SK-N-SH (cell line): ENCODE results near the gene LTBP2. TPM values are rescaled to one million over a fixed set of nuclear protein-coding genes. Genes with fewer than 3 reads are reported as not detected.

ENCODE experiments used
- CTCF ChIA-PET: fragments of 300-600, 350-600 bp; formaldehyde crosslinking; extraction: SDS; loops from one replicate; lab custom pipeline; 2021; lab: Yijun Ruan, JAX
- POLR2A ChIA-PET: fragments of 350-600 bp; sonication (Branson Sonifier 250); formaldehyde crosslinking; extraction: SDS; loops from one replicate; lab custom pipeline; 2020; ENCODE audit warnings: antibody characterized with exemption, inconsistent platforms; lab: Yijun Ruan, JAX
- DNase-seq: peaks from one replicate; pipeline ENCODE4 v3.0.0; 2012
- H2AFZ ChIP-seq: fragments of 200-600 bp; sonication (generic); 2 replicates; pipeline ENCODE4 v1.8.1; 2016; ENCODE audit warnings: antibody characterized with exemption, mild to moderate bottlenecking, low read depth
- H3F3A ChIP-seq: fragments of 200-600 bp; sonication (generic); replicated peaks from 2 replicates; pipeline ENCODE3; 2016; ENCODE audit warnings: antibody characterized with exemption, mild to moderate bottlenecking; ENCODE audit not compliant: insufficient read depth
- H3K27ac ChIP-seq, 2 experiments: fragments of 200-500 bp in 1 of 2; fragments of 200-600 bp in 1 of 2; sonication (Bioruptor generic) in 1 of 2; sonication (generic), shearing (Covaris generic) in 1 of 2; 2 replicates each; pipeline versions ENCODE4 v1.5.1 to v1.6.1; 2014 to 2016; ENCODE audit warnings: low read depth in 2 of 2, inconsistent platforms in 1 of 2, low read length in 1 of 2, mild to moderate bottlenecking in 1 of 2, mixed read lengths in 1 of 2
- H3K27me3 ChIP-seq: fragments of 200-600 bp; sonication (generic), shearing (Covaris generic); 2 replicates; pipeline ENCODE4 v1.6.1; 2016; ENCODE audit warnings: mixed run types; ENCODE audit not compliant: insufficient read depth
- H3K36me3 ChIP-seq, 2 experiments: fragments of 200-500 bp in 1 of 2; fragments of 200-600 bp in 1 of 2; sonication (Bioruptor generic) in 1 of 2; sonication (generic) in 1 of 2; replicated peaks in 1 of 2; 2 replicates each; pipeline versions ENCODE3 to v1.5.1; 2014 to 2016; ENCODE audit warnings: low read length in 1 of 2, mild to moderate bottlenecking in 1 of 2; ENCODE audit not compliant: insufficient read depth in 2 of 2, control insufficient read depth in 1 of 2
- H3K4me1 ChIP-seq, 2 experiments: fragments of 200-500 bp in 1 of 2; fragments of 200-600 bp in 1 of 2; sonication (Bioruptor generic) in 1 of 2; sonication (generic), shearing (Covaris generic) in 1 of 2; 2 replicates each; pipeline versions ENCODE4 v1.5.1 to v1.6.1; 2014 to 2016; ENCODE audit warnings: low read depth in 1 of 2, low read length in 1 of 2, mixed run types in 1 of 2; ENCODE audit not compliant: insufficient read depth in 2 of 2, control insufficient read depth in 1 of 2
- H3K4me2 ChIP-seq: fragments of 200-600 bp; sonication (generic), shearing (Covaris generic); 2 replicates; pipeline ENCODE4 v1.6.1; 2017; ENCODE audit warnings: mixed run types
- H3K4me3 ChIP-seq, 2 experiments: fragments of 200-500 bp in 1 of 2; fragments of 200-600 bp in 1 of 2; sonication (Bioruptor generic) in 1 of 2; sonication (generic), shearing (Covaris generic) in 1 of 2; 2 replicates each; pipeline versions ENCODE4 v1.5.1 to v1.8.1; 2014 to 2016; ENCODE audit warnings: low read depth in 2 of 2, inconsistent platforms in 1 of 2, low read length in 1 of 2, mild to moderate bottlenecking in 1 of 2, mixed read lengths in 1 of 2, moderate library complexity in 1 of 2
- H3K79me2 ChIP-seq: fragments of 200-600 bp; sonication (generic); 2 replicates; pipeline ENCODE4 v1.8.1; 2017; ENCODE audit warnings: mild to moderate bottlenecking; ENCODE audit not compliant: insufficient read depth
- H3K9ac ChIP-seq: fragments of 200-600 bp; sonication (generic); 2 replicates; pipeline ENCODE4 v1.6.1; 2017; ENCODE audit warnings: mixed run types
- H3K9me2 ChIP-seq: fragments of 200-600 bp; sonication (generic); 2 replicates; pipeline ENCODE4 v1.6.1; 2017; ENCODE audit warnings: mixed run types
- H3K9me3 ChIP-seq: fragments of 200-600 bp; sonication (generic); 2 replicates; pipeline ENCODE4 v1.6.1; 2017; ENCODE audit warnings: mixed run types, mild to moderate bottlenecking, moderate library complexity
- H4K20me1 ChIP-seq: fragments of 200-600 bp; sonication (generic); 2 replicates; pipeline ENCODE4 v1.6.1; 2017; ENCODE audit warnings: mild to moderate bottlenecking, mixed run types; ENCODE audit not compliant: insufficient read depth
- CHD2 ChIP-seq: fragments of 150-350 bp; IDR thresholded peaks from 2 replicates; pipeline ENCODE4 v1.6.1; 2018; ENCODE audit warnings: low read length; ENCODE audit not compliant: partially characterized antibody
- CTCF ChIP-seq: fragments of 200-600 bp; sonication (generic); IDR thresholded peaks from 2 replicates; pipeline ENCODE4 v1.6.1; 2017; ENCODE audit warnings: antibody characterized with exemption, mild to moderate bottlenecking, moderate library complexity
- ELF1 ChIP-seq: IDR thresholded peaks from 2 replicates; pipeline ENCODE4 v1.4.0; 2012
- JUND ChIP-seq: IDR thresholded peaks from 2 replicates; pipeline ENCODE4 v1.4.0; 2012
- MEF2A ChIP-seq: IDR thresholded peaks from 2 replicates; pipeline ENCODE4 v1.4.0; 2012; ENCODE audit warnings: low read depth, borderline replicate concordance
- NRF1 ChIP-seq: IDR thresholded peaks from 2 replicates; pipeline ENCODE4 v1.6.1; 2012; ENCODE audit warnings: low read depth, mild to moderate bottlenecking, low read length
- PBX3 ChIP-seq: IDR thresholded peaks from 2 replicates; pipeline ENCODE4; 2012
- RFX5 ChIP-seq: IDR thresholded peaks from 2 replicates; pipeline ENCODE4 v1.6.1; 2012; ENCODE audit warnings: mild to moderate bottlenecking, improper control_type of control experiment, low read length
- SIN3A ChIP-seq: IDR thresholded peaks from 2 replicates; pipeline ENCODE4 v1.6.1; 2012; ENCODE audit warnings: low read depth, mild to moderate bottlenecking, low read length, moderate library complexity, borderline replicate concordance
- TAF1 ChIP-seq: IDR thresholded peaks from 2 replicates; pipeline ENCODE4 v1.6.1; 2012; ENCODE audit warnings: low read depth, mild to moderate bottlenecking, low read length, moderate library complexity, borderline replicate concordance
- TEAD4 ChIP-seq: IDR thresholded peaks from 2 replicates; pipeline ENCODE4 v1.4.0; 2012; ENCODE audit warnings: mild to moderate bottlenecking, borderline replicate concordance; ENCODE audit not compliant: insufficient read depth
- ZBTB33 ChIP-seq: IDR thresholded peaks from 2 replicates; pipeline ENCODE4 v1.4.0; 2012; ENCODE audit warnings: low read depth, borderline replicate concordance
- WGBS: methylation state at CpG from one replicate; pipeline ENCODE4 v1.1.6; 2017; ENCODE audit warnings: low lambda C conversion rate; 5-methylcytosine and 5-hydroxymethylcytosine counted together
- polyA plus RNA-seq, 3 experiments: library from polyadenylated mRNA; depleted of rRNA; stranded (reverse); fragments of >200 nt; gene quantifications; 2 replicates each; pipeline ENCODE4 v1.2.3, GENCODE V29; 2012
- TF ChIP-seq, protein P1 (sequence below): IDR thresholded peaks from 2 replicates; pipeline ENCODE4 v1.6.1; 2012; ENCODE audit warnings: mild to moderate bottlenecking, low read depth, low read length, moderate library complexity
- TF ChIP-seq, protein P2 (sequence below): IDR thresholded peaks from 2 replicates; pipeline ENCODE4 v1.4.0; 2012; ENCODE audit warnings: low read depth, borderline replicate concordance

The LTBP2 gene
- polyA plus RNA-seq, 1 of the 3 experiments (the other 2 are of a cell fraction), result 58.8 TPM

DNA sequence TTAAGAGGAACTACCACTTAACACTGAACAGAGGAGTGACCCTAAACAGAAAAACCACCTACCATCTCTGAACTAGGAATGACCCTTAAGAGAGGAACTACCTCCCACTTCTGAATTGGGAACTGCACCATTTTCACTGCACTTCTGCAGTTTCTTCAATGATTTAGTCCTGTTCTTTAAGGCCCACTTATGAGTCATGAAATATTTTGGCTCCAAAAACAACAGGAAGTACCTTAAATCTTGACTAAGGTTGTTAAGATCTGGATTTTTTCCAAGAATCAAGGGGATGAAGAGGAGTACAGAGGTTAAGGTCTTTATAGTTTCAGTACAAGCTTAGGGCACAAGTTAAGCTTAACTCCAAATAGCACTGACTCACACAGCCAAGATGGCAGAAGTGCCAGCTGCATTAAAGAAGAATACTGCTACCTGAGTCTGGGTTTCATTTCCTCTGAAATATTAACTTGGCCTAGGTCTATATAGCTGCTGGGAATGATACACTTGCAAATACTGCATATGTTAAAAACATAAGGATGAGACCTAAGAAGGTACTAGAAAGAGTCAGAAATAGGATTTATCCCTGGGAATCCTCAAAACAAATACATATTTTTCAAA lies 123.1 kb downstream of the LTBP2 start (continued):
- TF ChIP-seq CTCF (no peak), PBX3 (peak; percentile 33; the same call in 1 of the 2 replicates), JUND (peak; percentile 56), SIN3A (no peak), NRF1 (no peak)
- TF ChIP-seq, protein P1, sequence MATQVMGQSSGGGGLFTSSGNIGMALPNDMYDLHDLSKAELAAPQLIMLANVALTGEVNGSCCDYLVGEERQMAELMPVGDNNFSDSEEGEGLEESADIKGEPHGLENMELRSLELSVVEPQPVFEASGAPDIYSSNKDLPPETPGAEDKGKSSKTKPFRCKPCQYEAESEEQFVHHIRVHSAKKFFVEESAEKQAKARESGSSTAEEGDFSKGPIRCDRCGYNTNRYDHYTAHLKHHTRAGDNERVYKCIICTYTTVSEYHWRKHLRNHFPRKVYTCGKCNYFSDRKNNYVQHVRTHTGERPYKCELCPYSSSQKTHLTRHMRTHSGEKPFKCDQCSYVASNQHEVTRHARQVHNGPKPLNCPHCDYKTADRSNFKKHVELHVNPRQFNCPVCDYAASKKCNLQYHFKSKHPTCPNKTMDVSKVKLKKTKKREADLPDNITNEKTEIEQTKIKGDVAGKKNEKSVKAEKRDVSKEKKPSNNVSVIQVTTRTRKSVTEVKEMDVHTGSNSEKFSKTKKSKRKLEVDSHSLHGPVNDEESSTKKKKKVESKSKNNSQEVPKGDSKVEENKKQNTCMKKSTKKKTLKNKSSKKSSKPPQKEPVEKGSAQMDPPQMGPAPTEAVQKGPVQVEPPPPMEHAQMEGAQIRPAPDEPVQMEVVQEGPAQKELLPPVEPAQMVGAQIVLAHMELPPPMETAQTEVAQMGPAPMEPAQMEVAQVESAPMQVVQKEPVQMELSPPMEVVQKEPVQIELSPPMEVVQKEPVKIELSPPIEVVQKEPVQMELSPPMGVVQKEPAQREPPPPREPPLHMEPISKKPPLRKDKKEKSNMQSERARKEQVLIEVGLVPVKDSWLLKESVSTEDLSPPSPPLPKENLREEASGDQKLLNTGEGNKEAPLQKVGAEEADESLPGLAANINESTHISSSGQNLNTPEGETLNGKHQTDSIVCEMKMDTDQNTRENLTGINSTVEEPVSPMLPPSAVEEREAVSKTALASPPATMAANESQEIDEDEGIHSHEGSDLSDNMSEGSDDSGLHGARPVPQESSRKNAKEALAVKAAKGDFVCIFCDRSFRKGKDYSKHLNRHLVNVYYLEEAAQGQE, result no peak

- 91% methylated on average over 3 of the region's 3 CpGs for WGBS
- POLR2A ChIA-PET, result no interaction called here
- peaks cover 26% of the 10 kb centered on the region for H3K79me2 ChIP-seq
- TF ChIP-seq CHD2 (no peak), ELF1 (no peak), SIN3A (no peak), PBX3 (no peak), RFX5 (no peak), MEF2A (no peak), TAF1 (no peak), TEAD4 (no peak), ZBTB33 (no peak), JUND (no peak)
- TF ChIP-seq, protein P1, result no peak
- TF ChIP-seq, protein P2, sequence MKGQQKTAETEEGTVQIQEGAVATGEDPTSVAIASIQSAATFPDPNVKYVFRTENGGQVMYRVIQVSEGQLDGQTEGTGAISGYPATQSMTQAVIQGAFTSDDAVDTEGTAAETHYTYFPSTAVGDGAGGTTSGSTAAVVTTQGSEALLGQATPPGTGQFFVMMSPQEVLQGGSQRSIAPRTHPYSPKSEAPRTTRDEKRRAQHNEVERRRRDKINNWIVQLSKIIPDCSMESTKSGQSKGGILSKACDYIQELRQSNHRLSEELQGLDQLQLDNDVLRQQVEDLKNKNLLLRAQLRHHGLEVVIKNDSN, result no peak
Measured at GRCh38 chr14:74486164-74486563, 125.9 kb downstream of the LTBP2 start.

More at GRCh38 chr14:74486164-74486563, 125.9 kb downstream of the LTBP2 start:
- Histone ChIP-seq H3K27me3 (no peaks in the 10 kb centered on the region), H3K36me3 (peaks cover 27 to 32% of the 10 kb centered on the region in 2 experiments), H2AFZ (no peak overlapping the region), H3K27ac (no peak overlapping the region), H3K9me2 (no peaks in the 10 kb centered on the region), H3F3A (peaks cover 23% of the 10 kb centered on the region), H3K4me1 (peaks cover 0 to 10% of the 10 kb centered on the region in 2 experiments; a peak in 1 of 4 replicates), H3K4me3 (no peak overlapping the region), H3K9ac (no peak overlapping the region), H3K9me3 (no peaks in the 10 kb centered on the region), H4K20me1 (no peaks in the 10 kb centered on the region), H3K4me2 (no peak overlapping the region)
- DNase-seq, result no peak
- CTCF ChIA-PET, result interaction anchor here (0.6 to 1.9 kb wide), 6 partner anchors 15 to 183 kb away, joined by 3 to 9 read pairs (median 3); no protein-coding TSS in a partner anchor
